Measurements from ENCODE around the gene PDILT.
"Not testable (repeated sequence)": the region's sequence is repeated elsewhere in the genome, so short reads cannot be mapped to it uniquely, and the experiment has no call there.

DNA sequence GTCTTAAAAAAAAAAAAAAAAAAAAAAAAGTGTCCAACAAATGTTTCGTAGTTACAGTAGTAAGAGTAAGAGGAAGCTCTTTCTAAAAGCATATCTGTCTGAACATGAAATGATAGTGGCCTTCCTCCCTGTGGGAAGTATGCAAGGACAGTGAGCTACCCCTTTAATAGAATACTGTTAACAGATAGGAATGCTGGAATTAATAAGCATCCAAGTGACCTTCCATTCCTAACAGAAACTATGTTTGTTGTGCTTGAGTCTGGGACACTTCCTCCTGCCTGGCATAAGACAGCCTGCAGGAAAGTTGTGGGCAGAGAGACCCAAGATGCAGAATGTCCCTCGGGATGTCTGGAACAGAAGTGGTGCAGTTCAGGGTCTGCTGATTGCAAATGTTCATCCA is 34.4 kb upstream of the PDILT start:
- TF ChIP-seq, protein P1, sequence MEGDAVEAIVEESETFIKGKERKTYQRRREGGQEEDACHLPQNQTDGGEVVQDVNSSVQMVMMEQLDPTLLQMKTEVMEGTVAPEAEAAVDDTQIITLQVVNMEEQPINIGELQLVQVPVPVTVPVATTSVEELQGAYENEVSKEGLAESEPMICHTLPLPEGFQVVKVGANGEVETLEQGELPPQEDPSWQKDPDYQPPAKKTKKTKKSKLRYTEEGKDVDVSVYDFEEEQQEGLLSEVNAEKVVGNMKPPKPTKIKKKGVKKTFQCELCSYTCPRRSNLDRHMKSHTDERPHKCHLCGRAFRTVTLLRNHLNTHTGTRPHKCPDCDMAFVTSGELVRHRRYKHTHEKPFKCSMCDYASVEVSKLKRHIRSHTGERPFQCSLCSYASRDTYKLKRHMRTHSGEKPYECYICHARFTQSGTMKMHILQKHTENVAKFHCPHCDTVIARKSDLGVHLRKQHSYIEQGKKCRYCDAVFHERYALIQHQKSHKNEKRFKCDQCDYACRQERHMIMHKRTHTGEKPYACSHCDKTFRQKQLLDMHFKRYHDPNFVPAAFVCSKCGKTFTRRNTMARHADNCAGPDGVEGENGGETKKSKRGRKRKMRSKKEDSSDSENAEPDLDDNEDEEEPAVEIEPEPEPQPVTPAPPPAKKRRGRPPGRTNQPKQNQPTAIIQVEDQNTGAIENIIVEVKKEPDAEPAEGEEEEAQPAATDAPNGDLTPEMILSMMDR (conservative IDR thresholded peaks at IDR 0.05) = not testable (repeated sequence)
- not testable (repeated sequence) for TF ChIP-seq ZFX (IDR thresholded peaks at IDR 0.05)
